Endothelial cell (in vitro differentiated cells): ENCODE measurements around the gene KCNH4. TPM values are rescaled to one million over a fixed set of nuclear protein-coding genes. Genes with fewer than 3 reads are reported as not detected.

Experiments used
- DNase-seq: peaks from one replicate; pipeline ENCODE4 v3.0.0; 2021; ENCODE audit warnings: low spot score
- H3K27ac Mint-ChIP-seq: one replicate; pipeline ENCODE4 v1.8.0; 2021; ENCODE audit warnings: mixed read lengths, inconsistent platforms; ENCODE audit not compliant: unreplicated experiment
- H3K27me3 Mint-ChIP-seq: one replicate; pipeline ENCODE4 v1.8.0; 2021; ENCODE audit warnings: mild to moderate bottlenecking, moderate library complexity, mixed read lengths, inconsistent platforms; ENCODE audit not compliant: unreplicated experiment
- H3K36me3 Mint-ChIP-seq: one replicate; pipeline ENCODE4 v1.8.0; 2021; ENCODE audit warnings: mild to moderate bottlenecking, low read depth, mixed read lengths, inconsistent platforms; ENCODE audit not compliant: unreplicated experiment
- H3K4me1 Mint-ChIP-seq: one replicate; pipeline ENCODE4 v1.8.0; 2021; ENCODE audit warnings: mild to moderate bottlenecking, mixed read lengths, inconsistent platforms; ENCODE audit not compliant: unreplicated experiment
- H3K4me3 Mint-ChIP-seq: one replicate; pipeline ENCODE4 v1.8.0; 2021; ENCODE audit warnings: mild to moderate bottlenecking, mixed read lengths, inconsistent platforms; ENCODE audit not compliant: unreplicated experiment
- H3K9me3 Mint-ChIP-seq: one replicate; pipeline ENCODE4 v1.8.0; 2021; ENCODE audit warnings: mixed read lengths, inconsistent platforms; ENCODE audit not compliant: unreplicated experiment
- CTCF ChIP-seq: fragments of 200-600 bp; sonication (generic); IDR thresholded peaks from one replicate; pipeline ENCODE4 v1.5.0; 2021; ENCODE audit warnings: antibody characterized with exemption; ENCODE audit not compliant: unreplicated experiment
- total RNA-seq: library from RNA; stranded (reverse); fragmentation: NEBNext Ultra II Directional; extraction: Animal tissue kit (Norgen Biotek cat#: 25700); gene quantifications from one replicate; pipeline ENCODE4 v1.2.1, GENCODE V29; 2021; ENCODE audit not compliant: unreplicated experiment

KCNH4 gene
- total RNA-seq, 1 donor from 2014 or later = 0.08 TPM

GRCh38 chr17:42116705-42117396 is 64.1 kb downstream of the KCNH4 start:
- Mint-ChIP-seq H3K27ac (no peak overlapping the region), H3K36me3 (peaks cover 7% of the 10 kb centered on the region), H3K4me3 (peak overlapping the region; percentile 77), H3K4me1 (peaks cover 11% of the 10 kb centered on the region), H3K27me3 (peaks cover 15% of the 10 kb centered on the region), H3K9me3 (no peaks in the 10 kb centered on the region)
- DNase-seq = peak; percentile 81
- peak; percentile 73 for TF ChIP-seq CTCF

- Mint-ChIP-seq H3K27ac (no peak overlapping the region), H3K4me3 (no peak overlapping the region), H3K4me1 (peaks cover 3% of the 10 kb centered on the region), H3K36me3 (peaks cover 7% of the 10 kb centered on the region), H3K9me3 (no peaks in the 10 kb centered on the region), H3K27me3 (peaks cover 12% of the 10 kb centered on the region)
- no peak for DNase-seq
- TF ChIP-seq CTCF = no peak
These were observed 66.8 kb downstream of the KCNH4 start for GRCh38 chr17:42114118-42114517.

GRCh38 chr17:42113293-42114069 is 67.5 kb downstream of the KCNH4 start:
- H3K27me3 Mint-ChIP-seq = peaks cover 12% of the 10 kb centered on the region
- H3K4me1 Mint-ChIP-seq = no peaks in the 10 kb centered on the region
- H3K36me3 Mint-ChIP-seq = peaks cover 7% of the 10 kb centered on the region
- no peak overlapping the region for H3K27ac Mint-ChIP-seq
- DNase-seq = no peak
- no peak for TF ChIP-seq CTCF
- H3K4me3 Mint-ChIP-seq = no peak overlapping the region
- no peaks in the 10 kb centered on the region for H3K9me3 Mint-ChIP-seq

- no peak for TF ChIP-seq CTCF
- no peak within 1 kb of the TSS for H3K4me3 Mint-ChIP-seq
- no peaks in the 10 kb centered on the region for H3K9me3 Mint-ChIP-seq
- H3K4me1 Mint-ChIP-seq = no peaks in the 10 kb centered on the region
- H3K36me3 Mint-ChIP-seq = peaks cover 7% of the 10 kb centered on the region
- H3K27me3 Mint-ChIP-seq = peaks cover 10% of the 10 kb centered on the region
- no peak within 1 kb of the TSS for H3K27ac Mint-ChIP-seq
- DNase-seq = no peak
These were observed 68.3 kb downstream of the KCNH4 start, which contains the start of gene DHX58 for GRCh38 chr17:42112552-42113176. DHX58 (minus strand) TSS chr17:42112714; CDS start chr17:42111892, 822 bp downstream.
